ENCODE data around the gene RAB43.

RAB43 gene

DNA sequence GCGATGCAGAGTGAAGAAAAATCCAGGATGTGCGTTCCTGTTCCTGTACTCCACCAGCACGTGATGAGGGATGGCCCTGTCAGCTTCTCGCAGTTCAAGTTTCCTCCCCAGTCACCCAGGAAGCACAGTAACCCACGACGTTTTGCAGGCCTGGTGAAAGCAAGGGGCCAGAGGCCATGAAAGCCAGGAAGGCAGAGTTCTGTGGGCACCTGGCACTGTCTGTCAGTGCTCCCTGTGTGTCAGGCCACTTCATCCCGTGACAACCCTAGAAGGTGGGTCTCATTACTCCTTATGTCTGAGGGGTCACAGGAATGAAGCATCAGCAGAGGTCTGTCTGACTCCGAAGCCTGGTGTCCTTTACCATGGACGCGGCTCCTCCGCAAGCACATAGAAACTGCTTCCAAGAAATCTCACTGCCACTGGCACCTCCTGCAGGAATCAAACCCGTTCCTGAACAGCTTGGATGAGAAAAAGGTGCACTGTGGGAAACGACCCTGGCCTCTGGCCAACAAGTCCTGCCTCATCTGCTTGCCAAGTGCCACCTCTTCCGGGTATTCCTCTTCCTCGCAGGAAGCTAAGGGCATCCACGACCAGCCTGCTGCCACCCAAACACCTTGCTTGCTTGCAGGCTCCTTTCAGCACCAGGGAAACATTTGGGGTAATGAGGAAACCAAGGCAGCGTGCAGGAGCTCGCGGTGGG is 14.6 kb downstream of the RAB43 start:
- in situ Hi-C loops (cut with HindIII; ENCODE audit: low pct_ligation_motif_present, low sequenced_read_pairs), result no loop called here
- no peaks in the 10 kb centered on the region for H3K27me3 ChIP-seq (replicated peaks)
- H3K4me3 ChIP-seq (ENCODE audit: low read depth, low read length), result no peak overlapping the region
- TF ChIP-seq, protein P1, sequence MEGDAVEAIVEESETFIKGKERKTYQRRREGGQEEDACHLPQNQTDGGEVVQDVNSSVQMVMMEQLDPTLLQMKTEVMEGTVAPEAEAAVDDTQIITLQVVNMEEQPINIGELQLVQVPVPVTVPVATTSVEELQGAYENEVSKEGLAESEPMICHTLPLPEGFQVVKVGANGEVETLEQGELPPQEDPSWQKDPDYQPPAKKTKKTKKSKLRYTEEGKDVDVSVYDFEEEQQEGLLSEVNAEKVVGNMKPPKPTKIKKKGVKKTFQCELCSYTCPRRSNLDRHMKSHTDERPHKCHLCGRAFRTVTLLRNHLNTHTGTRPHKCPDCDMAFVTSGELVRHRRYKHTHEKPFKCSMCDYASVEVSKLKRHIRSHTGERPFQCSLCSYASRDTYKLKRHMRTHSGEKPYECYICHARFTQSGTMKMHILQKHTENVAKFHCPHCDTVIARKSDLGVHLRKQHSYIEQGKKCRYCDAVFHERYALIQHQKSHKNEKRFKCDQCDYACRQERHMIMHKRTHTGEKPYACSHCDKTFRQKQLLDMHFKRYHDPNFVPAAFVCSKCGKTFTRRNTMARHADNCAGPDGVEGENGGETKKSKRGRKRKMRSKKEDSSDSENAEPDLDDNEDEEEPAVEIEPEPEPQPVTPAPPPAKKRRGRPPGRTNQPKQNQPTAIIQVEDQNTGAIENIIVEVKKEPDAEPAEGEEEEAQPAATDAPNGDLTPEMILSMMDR (IDR thresholded peaks at IDR 0.05; ENCODE audit: low read depth, low read length, missing control alignments), result no peak
- DNase-seq, result no peak
- peaks cover 13% of the 10 kb centered on the region for H3K36me3 ChIP-seq (replicated peaks)
- no peak overlapping the region for H3K27ac ChIP-seq

DNA sequence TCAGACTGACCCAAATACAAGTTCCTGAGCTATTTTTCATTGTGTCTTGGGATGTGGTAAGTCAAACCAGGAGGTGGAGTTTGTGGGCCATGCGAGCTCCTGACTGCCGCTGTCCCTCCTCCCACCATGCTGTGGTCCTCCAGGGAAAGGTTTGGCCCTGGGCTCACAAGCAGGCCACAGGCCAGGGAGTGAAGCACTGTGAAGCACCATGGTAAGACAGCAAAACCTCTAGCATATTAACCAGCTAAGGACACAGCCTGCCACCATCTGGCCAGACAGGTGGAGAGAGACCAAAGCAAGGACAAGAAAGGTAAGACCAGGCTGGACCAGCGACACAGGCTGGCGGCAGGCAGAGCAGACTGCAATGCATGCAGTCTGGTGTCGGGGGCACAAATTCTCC is 15.3 kb downstream of the RAB43 start:
- Histone ChIP-seq H3K36me3 (replicated peaks) (peaks cover 11% of the 10 kb centered on the region), H3K4me3 (ENCODE audit: low read depth, low read length) (no peak overlapping the region), H3K27ac (no peak overlapping the region), H3K27me3 (replicated peaks) (no peaks in the 10 kb centered on the region)
- TF ChIP-seq, protein P1 (IDR thresholded peaks at IDR 0.05; ENCODE audit: low read depth, low read length, missing control alignments), result no peak
- no peak for DNase-seq
- in situ Hi-C loops (cut with HindIII; ENCODE audit: low pct_ligation_motif_present, low sequenced_read_pairs), result no loop called here

DNA sequence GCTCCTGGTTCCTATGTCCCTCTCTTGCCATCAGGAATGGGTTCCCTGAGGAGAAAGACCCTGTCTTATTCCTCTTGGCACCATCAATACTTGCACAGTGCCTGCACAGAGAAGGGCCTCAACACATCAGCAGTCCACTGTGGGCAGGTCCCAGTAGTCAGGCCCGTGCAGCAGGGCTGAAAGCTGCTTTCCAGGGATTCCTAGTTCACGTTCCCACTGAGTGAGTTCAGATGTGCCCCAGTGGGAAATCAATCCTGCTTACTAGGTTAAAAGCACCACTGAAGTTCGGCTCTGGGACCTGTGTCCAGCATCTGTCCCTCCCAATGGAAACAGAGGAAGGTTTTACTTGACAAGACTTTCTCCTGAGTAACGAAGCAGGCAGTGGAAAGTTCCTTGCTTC is 15.7 kb downstream of the RAB43 start:
- H3K4me3 ChIP-seq (ENCODE audit: low read depth, low read length), result no peak overlapping the region
- no peaks in the 10 kb centered on the region for H3K27me3 ChIP-seq (replicated peaks)
- in situ Hi-C loops (cut with HindIII; ENCODE audit: low pct_ligation_motif_present, low sequenced_read_pairs), result no loop called here
- H3K36me3 ChIP-seq (replicated peaks), result peaks cover 11% of the 10 kb centered on the region
- no peak for DNase-seq
- H3K27ac ChIP-seq, result no peak overlapping the region
- TF ChIP-seq, protein P1 (IDR thresholded peaks at IDR 0.05; ENCODE audit: low read depth, low read length, missing control alignments), result no peak

DNA sequence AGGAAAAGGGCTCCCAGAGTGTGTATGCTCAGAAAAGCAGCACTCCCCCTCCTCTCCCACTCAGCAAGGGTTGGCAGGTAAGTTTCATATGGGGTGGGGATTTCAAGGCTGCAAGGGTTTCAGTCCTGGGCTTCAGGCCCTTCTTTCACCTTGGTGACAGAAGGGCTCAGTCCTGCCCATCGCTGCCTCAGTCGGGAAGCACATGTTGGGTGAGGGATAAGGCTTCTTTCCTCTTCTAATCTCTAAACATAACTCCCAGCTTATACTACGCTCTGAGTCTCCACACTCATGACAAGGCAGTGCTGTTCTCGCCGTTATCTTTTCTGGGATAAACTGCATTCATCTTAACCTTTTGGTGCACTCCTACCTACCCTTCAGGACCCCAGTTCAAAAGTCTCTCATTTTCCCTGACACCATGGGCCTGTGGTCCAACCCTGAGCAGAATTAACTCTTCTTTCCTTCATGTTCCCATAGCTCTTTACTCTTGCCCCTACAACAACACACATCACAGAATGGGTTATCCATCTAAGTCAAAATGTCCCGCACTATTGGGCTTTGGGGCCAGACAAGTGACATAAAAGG is 17.0 kb downstream of the RAB43 start:
- TF ChIP-seq, protein P1 (IDR thresholded peaks at IDR 0.05; ENCODE audit: low read depth, low read length, missing control alignments), result no peak
- Histone ChIP-seq H3K27me3 (replicated peaks) (no peaks in the 10 kb centered on the region), H3K4me3 (ENCODE audit: low read depth, low read length) (no peak overlapping the region), H3K27ac (no peak overlapping the region), H3K36me3 (replicated peaks) (peaks cover 11% of the 10 kb centered on the region)
- no peak for DNase-seq
- in situ Hi-C loops (cut with HindIII; ENCODE audit: low pct_ligation_motif_present, low sequenced_read_pairs), result no loop called here

DNA sequence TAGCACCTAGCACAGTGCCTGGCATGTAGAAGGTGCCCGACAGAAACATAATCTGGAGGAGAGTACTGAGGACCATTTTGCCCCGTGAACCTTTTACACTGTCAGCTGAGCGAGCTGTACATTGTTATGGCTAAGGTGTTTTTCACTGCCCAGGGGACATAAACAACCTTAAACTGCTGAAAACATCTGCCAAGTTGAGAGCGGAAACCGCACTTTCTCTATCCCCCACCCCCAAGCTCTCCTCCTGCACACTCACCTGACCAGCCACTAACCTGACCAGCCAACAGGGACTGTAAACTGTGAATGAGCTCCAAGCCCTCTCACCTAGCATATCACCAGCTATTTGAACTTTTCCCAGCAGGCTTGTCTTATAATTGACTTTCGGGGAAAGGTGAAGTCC is 17.6 kb downstream of the RAB43 start:
- Histone ChIP-seq H3K27ac (no peak overlapping the region), H3K27me3 (replicated peaks) (no peaks in the 10 kb centered on the region), H3K4me3 (ENCODE audit: low read depth, low read length) (no peak overlapping the region), H3K36me3 (replicated peaks) (peaks cover 11% of the 10 kb centered on the region)
- TF ChIP-seq, protein P1 (IDR thresholded peaks at IDR 0.05; ENCODE audit: low read depth, low read length, missing control alignments), result no peak
- no peak for DNase-seq
- in situ Hi-C loops (cut with HindIII; ENCODE audit: low pct_ligation_motif_present, low sequenced_read_pairs), result no loop called here

All from brain microvascular endothelial cell (primary cell).